OCI-LY1 (cell line): ENCODE measurements around the gene BBS10.
"Not testable (repeated sequence)": the region's sequence is repeated elsewhere in the genome, so short reads cannot be mapped to it uniquely, and the experiment has no call there.

Experiments used
- H2AFZ ChIP-seq: fragments of 200-600 bp; sonication (generic), shearing (Covaris generic); 2 replicates; pipeline ENCODE4 v1.6.0; 2014; ENCODE audit warnings: antibody characterized with exemption, mild to moderate bottlenecking, low read length
- H3F3A ChIP-seq: fragments of 200-600 bp; sonication (generic), shearing (Covaris generic); 2 replicates; pipeline ENCODE4 v1.6.0; 2014; ENCODE audit warnings: mild to moderate bottlenecking, antibody characterized with exemption, low read length, moderate library complexity; ENCODE audit not compliant: insufficient read depth
- H3K27ac ChIP-seq: fragments of 200-600 bp; sonication (generic); 2 replicates; pipeline ENCODE4 v1.5.1; 2014; ENCODE audit warnings: low read length, mixed run types, mild to moderate bottlenecking, low read depth; ENCODE audit not compliant: poor library complexity, severe bottlenecking
- H3K27me3 ChIP-seq: fragments of 200-600 bp; sonication (generic); 2 replicates; pipeline ENCODE4 v1.6.0; 2014; ENCODE audit warnings: antibody characterized with exemption, mild to moderate bottlenecking, low read length, moderate library complexity; ENCODE audit not compliant: insufficient read depth
- H3K36me3 ChIP-seq: fragments of 200-600 bp; sonication (generic); 2 replicates; pipeline ENCODE4 v1.6.1; 2014; ENCODE audit warnings: mild to moderate bottlenecking, antibody characterized with exemption, low read length, moderate library complexity, mixed read lengths; ENCODE audit not compliant: insufficient read depth
- H3K4me1 ChIP-seq: fragments of 200-600 bp; sonication (generic); 2 replicates; pipeline ENCODE4 v1.5.1; 2014; ENCODE audit warnings: mild to moderate bottlenecking, low read length, moderate library complexity; ENCODE audit not compliant: insufficient read depth, severe bottlenecking
- H3K4me2 ChIP-seq: fragments of 200-600 bp; sonication (generic), shearing (Covaris generic); 2 replicates; pipeline ENCODE4 v1.6.1; 2014; ENCODE audit warnings: low read length
- H3K4me3 ChIP-seq: fragments of 200-600 bp; sonication (generic); 2 replicates; pipeline ENCODE4 v1.5.1; 2014; ENCODE audit warnings: low read length, low read depth, mild to moderate bottlenecking, mixed read lengths; ENCODE audit not compliant: poor library complexity, severe bottlenecking
- H3K79me2 ChIP-seq: fragments of 200-600 bp; shearing (Covaris generic); 2 replicates; pipeline ENCODE4 v1.6.1; 2016; ENCODE audit warnings: mixed run types, low read length, mixed read lengths; ENCODE audit not compliant: insufficient read depth
- H3K9ac ChIP-seq: fragments of 200-600 bp; sonication (generic), shearing (Covaris generic); 2 replicates; pipeline ENCODE4 v1.6.1; 2014; ENCODE audit warnings: mild to moderate bottlenecking, low read length, mixed read lengths
- H3K9me2 ChIP-seq: fragments of 200-600 bp; sonication (generic), shearing (Covaris generic); 2 replicates; pipeline ENCODE4 v1.6.1; 2014; ENCODE audit warnings: low read depth, mild to moderate bottlenecking, low read length, mixed read lengths
- H3K9me3 ChIP-seq: fragments of 200-600 bp; shearing (Covaris generic); 2 replicates; pipeline ENCODE4 v1.6.1; 2014; ENCODE audit warnings: low read length, mixed read lengths
- H4K20me1 ChIP-seq: fragments of 200-600 bp; sonication (generic), shearing (Covaris generic); 2 replicates; pipeline ENCODE4 v1.6.0; 2016; ENCODE audit warnings: mild to moderate bottlenecking, low read length; ENCODE audit not compliant: insufficient read depth
- EZH2 ChIP-seq: fragments of 200-600 bp; sonication (generic), shearing (Covaris generic); IDR thresholded peaks from 2 replicates; pipeline ENCODE4 v1.8.0; 2017; ENCODE audit warnings: borderline replicate concordance, mixed run types, mild to moderate bottlenecking, antibody characterized with exemption, low read length, moderate library complexity, mixed read lengths
- TF ChIP-seq, protein P1 (sequence below): fragments of 200-600 bp; sonication (generic), shearing (Covaris generic); IDR thresholded peaks from 2 replicates; pipeline ENCODE4 v1.5.1; 2017; ENCODE audit warnings: mild to moderate bottlenecking, antibody characterized with exemption, low read length, moderate library complexity, mixed read lengths

The BBS10 gene

DNA sequence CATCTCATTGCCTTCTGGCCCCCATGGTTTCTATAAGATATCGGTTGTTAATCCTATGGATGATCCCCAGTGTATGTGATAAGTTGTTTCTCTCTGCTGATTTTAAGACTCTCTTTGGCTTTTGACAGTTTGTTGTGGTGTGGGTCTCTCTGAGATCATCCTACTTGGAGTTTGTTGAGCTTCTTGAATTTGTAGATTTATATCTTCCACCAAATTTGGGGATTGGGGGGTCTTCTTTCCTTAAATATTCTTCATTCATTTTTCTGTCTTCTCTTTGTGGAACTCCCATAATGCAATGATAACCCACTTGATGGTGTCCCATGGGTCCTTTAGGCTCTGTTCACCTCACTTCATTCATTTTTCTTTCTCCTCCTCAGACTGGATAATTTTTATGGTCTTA lies 20.0 kb upstream of the BBS10 start:
- Histone ChIP-seq H3K4me1 (no peaks in the 10 kb centered on the region), H3K9ac (no peak overlapping the region), H3K4me2 (no peak overlapping the region), H3K27ac (no peak overlapping the region), H3K36me3 (peaks cover 65% of the 10 kb centered on the region), H3K9me2 (no peaks in the 10 kb centered on the region), H3K9me3 (peaks cover 3% of the 10 kb centered on the region; the same call in 1 of the 2 replicates), H3K27me3 (no peaks in the 10 kb centered on the region), H3K4me3 (no peak overlapping the region), H3K79me2 (no peaks in the 10 kb centered on the region), H4K20me1 (no peaks in the 10 kb centered on the region), H2AFZ (no peak overlapping the region), H3F3A (no peaks in the 10 kb centered on the region; the same call in 1 of the 2 replicates)
- TF ChIP-seq, protein P1, sequence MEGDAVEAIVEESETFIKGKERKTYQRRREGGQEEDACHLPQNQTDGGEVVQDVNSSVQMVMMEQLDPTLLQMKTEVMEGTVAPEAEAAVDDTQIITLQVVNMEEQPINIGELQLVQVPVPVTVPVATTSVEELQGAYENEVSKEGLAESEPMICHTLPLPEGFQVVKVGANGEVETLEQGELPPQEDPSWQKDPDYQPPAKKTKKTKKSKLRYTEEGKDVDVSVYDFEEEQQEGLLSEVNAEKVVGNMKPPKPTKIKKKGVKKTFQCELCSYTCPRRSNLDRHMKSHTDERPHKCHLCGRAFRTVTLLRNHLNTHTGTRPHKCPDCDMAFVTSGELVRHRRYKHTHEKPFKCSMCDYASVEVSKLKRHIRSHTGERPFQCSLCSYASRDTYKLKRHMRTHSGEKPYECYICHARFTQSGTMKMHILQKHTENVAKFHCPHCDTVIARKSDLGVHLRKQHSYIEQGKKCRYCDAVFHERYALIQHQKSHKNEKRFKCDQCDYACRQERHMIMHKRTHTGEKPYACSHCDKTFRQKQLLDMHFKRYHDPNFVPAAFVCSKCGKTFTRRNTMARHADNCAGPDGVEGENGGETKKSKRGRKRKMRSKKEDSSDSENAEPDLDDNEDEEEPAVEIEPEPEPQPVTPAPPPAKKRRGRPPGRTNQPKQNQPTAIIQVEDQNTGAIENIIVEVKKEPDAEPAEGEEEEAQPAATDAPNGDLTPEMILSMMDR: no peak
- TF ChIP-seq EZH2: no peak

DNA sequence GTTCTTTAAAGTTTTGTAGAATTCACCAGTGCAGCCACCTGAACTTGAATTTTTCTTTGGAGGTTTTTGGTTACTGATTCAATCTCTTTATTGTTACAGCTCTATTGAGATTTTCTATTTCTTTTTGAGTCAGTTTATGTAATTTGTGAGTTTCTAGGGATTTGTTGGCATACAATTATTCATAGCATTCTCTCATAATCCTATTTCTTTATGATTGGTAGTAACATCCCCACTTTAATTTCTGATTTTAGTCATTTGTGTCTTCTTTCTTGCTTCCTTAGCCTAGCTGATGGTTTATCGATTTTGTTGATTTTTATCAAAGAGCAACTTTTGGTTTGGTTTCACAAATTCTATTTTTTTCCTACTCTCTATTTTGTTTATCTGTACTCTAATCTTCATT lies 17.9 kb upstream of the BBS10 start:
- no peak overlapping the region for H2AFZ ChIP-seq
- H3K4me2 ChIP-seq: no peak overlapping the region
- no peak overlapping the region for H3K9ac ChIP-seq
- H3F3A ChIP-seq: no peaks in the 10 kb centered on the region
- no peak overlapping the region for H3K27ac ChIP-seq
- H3K4me3 ChIP-seq: no peak overlapping the region
- no peaks in the 10 kb centered on the region for H3K27me3 ChIP-seq
- no peaks in the 10 kb centered on the region for H3K9me2 ChIP-seq
- no peaks in the 10 kb centered on the region for H4K20me1 ChIP-seq
- TF ChIP-seq, protein P1: no peak
- H3K79me2 ChIP-seq: no peaks in the 10 kb centered on the region
- H3K36me3 ChIP-seq: peaks cover 51% of the 10 kb centered on the region
- no peaks in the 10 kb centered on the region for H3K4me1 ChIP-seq
- H3K9me3 ChIP-seq: peaks cover 3% of the 10 kb centered on the region; the same call in 1 of the 2 replicates

DNA sequence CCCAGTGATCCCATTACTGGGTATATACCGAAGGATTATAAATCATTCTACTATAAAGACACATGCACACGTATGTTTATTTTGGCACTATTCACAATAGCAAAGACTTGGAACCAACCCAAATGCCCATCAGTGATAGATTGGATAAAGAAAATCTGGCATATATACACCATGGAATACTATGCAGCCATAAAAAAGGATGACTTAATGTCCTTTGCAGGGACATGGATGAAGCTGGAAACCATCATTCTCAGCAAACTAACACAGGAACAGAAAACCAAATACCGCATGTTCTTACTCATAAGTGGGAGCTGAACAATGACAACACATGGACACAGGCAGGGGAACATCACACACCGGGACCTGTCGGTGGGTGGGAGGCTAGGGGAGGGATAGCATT lies 15.9 kb upstream of the BBS10 start:
- not testable (repeated sequence) for H3K4me3 ChIP-seq, H3K9ac ChIP-seq, H3K9me2 ChIP-seq, H3F3A ChIP-seq, H4K20me1 ChIP-seq, H2AFZ ChIP-seq, H3K4me1 ChIP-seq, H3K9me3 ChIP-seq, H3K27me3 ChIP-seq, H3K27ac ChIP-seq, H3K79me2 ChIP-seq, H3K4me2 ChIP-seq
- H3K36me3 ChIP-seq: peaks cover 33% of the 10 kb centered on the region

DNA sequence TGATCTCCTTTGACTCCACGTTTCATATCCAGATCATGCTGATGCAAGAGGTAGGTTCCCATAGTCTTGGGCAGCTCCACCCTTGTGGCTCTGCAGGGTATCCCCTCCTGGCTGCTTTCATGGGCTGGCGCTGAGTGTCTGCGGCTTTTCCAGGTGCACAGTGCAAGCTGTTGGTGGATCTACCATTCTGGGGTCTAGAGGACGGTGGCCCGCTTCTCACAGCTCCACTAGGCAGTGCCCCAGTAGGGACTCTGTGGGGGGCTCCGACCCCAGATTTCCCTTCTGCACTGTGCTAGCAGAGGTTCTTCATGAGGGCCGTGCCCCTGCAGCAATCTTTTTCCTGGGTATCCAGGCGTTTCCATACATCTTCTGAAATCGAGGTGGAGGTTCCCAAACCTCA lies 12.1 kb upstream of the BBS10 start:
- H4K20me1 ChIP-seq: no peaks in the 10 kb centered on the region
- no peak overlapping the region for H3K4me2 ChIP-seq
- H3K9me2 ChIP-seq: no peaks in the 10 kb centered on the region
- H3K4me3 ChIP-seq: no peak overlapping the region
- H3K79me2 ChIP-seq: no peaks in the 10 kb centered on the region
- H3K9ac ChIP-seq: no peak overlapping the region
- H3K4me1 ChIP-seq: no peaks in the 10 kb centered on the region
- no peaks in the 10 kb centered on the region for H3K27me3 ChIP-seq
- H2AFZ ChIP-seq: no peak overlapping the region
- H3K36me3 ChIP-seq: peaks cover 25% of the 10 kb centered on the region
- H3K27ac ChIP-seq: no peak overlapping the region
- TF ChIP-seq, protein P1: no peak
- no peak for TF ChIP-seq EZH2
- no peaks in the 10 kb centered on the region for H3F3A ChIP-seq
- H3K9me3 ChIP-seq: no peaks in the 10 kb centered on the region
